WTC11 (cell line): ENCODE measurements around the gene RAMAC.

ENCODE experiments used
- CREB1 ChIP-seq: sonication (generic); formaldehyde crosslinking; IDR thresholded peaks from 2 replicates; pipeline ENCODE4 v1.8.0; 2023; ENCODE audit warnings: mild to moderate bottlenecking, missing genetic modification reagents
- ETV6 ChIP-seq: sonication (generic); formaldehyde crosslinking; IDR thresholded peaks from 2 replicates; pipeline ENCODE4 v1.8.1; 2022; ENCODE audit warnings: mild to moderate bottlenecking, missing genetic modification reagents
- NFYB ChIP-seq: sonication (generic); formaldehyde crosslinking; conservative IDR thresholded peaks from 2 replicates; pipeline ENCODE4 v1.8.0; 2022; ENCODE audit warnings: low read depth, missing genetic modification reagents
- SMAD4 ChIP-seq: sonication (generic); formaldehyde crosslinking; IDR thresholded peaks from 2 replicates; pipeline ENCODE4 v1.8.0; 2022; ENCODE audit warnings: mild to moderate bottlenecking, missing genetic modification reagents
- TCF7 ChIP-seq: sonication (generic); formaldehyde crosslinking; IDR thresholded peaks from 2 replicates; pipeline ENCODE4 v1.8.0; 2022; ENCODE audit warnings: mild to moderate bottlenecking, low read depth, missing genetic modification reagents, moderate library complexity
- TEAD4 ChIP-seq: sonication (generic); formaldehyde crosslinking; IDR thresholded peaks from 2 replicates; pipeline ENCODE4 v1.8.0; 2022; ENCODE audit warnings: mild to moderate bottlenecking, missing genetic modification reagents
- TF ChIP-seq, protein P1 (sequence below): fragments of 200-600 bp; IDR thresholded peaks from 2 replicates; pipeline ENCODE4 v1.8.0; 2022; ENCODE audit warnings: antibody characterized with exemption
- TF ChIP-seq, protein P2 (sequence below): sonication (generic); formaldehyde crosslinking; IDR thresholded peaks from 2 replicates; pipeline ENCODE4 v1.8.0; 2022; ENCODE audit warnings: missing genetic modification reagents
- TF ChIP-seq, protein P3 (sequence below): sonication (generic); formaldehyde crosslinking; IDR thresholded peaks from 2 replicates; pipeline ENCODE4 v1.8.1; 2023; ENCODE audit warnings: mild to moderate bottlenecking, missing genetic modification reagents, moderate library complexity

DNA sequence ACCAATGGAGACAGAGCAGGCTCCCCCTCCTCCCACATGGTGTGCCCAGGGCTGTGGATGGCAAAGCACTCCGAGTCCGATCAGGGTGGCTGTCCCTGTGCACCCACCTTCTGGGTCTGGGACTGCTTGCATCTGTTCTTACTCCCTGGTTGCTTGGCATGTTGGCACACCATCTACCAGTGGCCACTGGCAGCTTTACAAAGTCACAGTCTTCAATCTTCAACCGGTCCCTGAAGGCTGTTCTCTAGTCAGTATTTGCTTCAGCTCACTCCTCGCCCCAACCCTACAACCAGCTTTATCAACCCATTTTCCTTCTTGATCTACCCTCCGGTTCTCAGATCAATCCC lies 48.3 kb upstream of the RAMAC start:
- TF ChIP-seq, protein P1, sequence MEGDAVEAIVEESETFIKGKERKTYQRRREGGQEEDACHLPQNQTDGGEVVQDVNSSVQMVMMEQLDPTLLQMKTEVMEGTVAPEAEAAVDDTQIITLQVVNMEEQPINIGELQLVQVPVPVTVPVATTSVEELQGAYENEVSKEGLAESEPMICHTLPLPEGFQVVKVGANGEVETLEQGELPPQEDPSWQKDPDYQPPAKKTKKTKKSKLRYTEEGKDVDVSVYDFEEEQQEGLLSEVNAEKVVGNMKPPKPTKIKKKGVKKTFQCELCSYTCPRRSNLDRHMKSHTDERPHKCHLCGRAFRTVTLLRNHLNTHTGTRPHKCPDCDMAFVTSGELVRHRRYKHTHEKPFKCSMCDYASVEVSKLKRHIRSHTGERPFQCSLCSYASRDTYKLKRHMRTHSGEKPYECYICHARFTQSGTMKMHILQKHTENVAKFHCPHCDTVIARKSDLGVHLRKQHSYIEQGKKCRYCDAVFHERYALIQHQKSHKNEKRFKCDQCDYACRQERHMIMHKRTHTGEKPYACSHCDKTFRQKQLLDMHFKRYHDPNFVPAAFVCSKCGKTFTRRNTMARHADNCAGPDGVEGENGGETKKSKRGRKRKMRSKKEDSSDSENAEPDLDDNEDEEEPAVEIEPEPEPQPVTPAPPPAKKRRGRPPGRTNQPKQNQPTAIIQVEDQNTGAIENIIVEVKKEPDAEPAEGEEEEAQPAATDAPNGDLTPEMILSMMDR, result no peak
- no peak for TF ChIP-seq TEAD4 (CRISPR knock-in tag)
- no peak for TF ChIP-seq CREB1 (CRISPR knock-in tag)
- TF ChIP-seq, protein P2, sequence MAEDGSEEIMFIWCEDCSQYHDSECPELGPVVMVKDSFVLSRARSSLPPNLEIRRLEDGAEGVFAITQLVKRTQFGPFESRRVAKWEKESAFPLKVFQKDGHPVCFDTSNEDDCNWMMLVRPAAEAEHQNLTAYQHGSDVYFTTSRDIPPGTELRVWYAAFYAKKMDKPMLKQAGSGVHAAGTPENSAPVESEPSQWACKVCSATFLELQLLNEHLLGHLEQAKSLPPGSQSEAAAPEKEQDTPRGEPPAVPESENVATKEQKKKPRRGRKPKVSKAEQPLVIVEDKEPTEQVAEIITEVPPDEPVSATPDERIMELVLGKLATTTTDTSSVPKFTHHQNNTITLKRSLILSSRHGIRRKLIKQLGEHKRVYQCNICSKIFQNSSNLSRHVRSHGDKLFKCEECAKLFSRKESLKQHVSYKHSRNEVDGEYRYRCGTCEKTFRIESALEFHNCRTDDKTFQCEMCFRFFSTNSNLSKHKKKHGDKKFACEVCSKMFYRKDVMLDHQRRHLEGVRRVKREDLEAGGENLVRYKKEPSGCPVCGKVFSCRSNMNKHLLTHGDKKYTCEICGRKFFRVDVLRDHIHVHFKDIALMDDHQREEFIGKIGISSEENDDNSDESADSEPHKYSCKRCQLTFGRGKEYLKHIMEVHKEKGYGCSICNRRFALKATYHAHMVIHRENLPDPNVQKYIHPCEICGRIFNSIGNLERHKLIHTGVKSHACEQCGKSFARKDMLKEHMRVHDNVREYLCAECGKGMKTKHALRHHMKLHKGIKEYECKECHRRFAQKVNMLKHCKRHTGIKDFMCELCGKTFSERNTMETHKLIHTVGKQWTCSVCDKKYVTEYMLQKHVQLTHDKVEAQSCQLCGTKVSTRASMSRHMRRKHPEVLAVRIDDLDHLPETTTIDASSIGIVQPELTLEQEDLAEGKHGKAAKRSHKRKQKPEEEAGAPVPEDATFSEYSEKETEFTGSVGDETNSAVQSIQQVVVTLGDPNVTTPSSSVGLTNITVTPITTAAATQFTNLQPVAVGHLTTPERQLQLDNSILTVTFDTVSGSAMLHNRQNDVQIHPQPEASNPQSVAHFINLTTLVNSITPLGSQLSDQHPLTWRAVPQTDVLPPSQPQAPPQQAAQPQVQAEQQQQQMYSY, result no peak
- TF ChIP-seq ETV6 (CRISPR knock-in tag), result no peak
- TF ChIP-seq SMAD4 (CRISPR knock-in tag), result no peak
- no peak for TF ChIP-seq NFYB
- TF ChIP-seq, protein P3, sequence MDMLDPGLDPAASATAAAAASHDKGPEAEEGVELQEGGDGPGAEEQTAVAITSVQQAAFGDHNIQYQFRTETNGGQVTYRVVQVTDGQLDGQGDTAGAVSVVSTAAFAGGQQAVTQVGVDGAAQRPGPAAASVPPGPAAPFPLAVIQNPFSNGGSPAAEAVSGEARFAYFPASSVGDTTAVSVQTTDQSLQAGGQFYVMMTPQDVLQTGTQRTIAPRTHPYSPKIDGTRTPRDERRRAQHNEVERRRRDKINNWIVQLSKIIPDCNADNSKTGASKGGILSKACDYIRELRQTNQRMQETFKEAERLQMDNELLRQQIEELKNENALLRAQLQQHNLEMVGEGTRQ (CRISPR knock-in tag), result no peak
- no peak for TF ChIP-seq TCF7 (CRISPR knock-in tag)
